GM23338 (cell line): Measurements from ENCODE around the gene PHYHIPL. TPM values are rescaled to one million over a fixed set of nuclear protein-coding genes. Genes with fewer than 3 reads are reported as not detected.

Experiments
- REST ChIP-seq: IDR thresholded peaks from one replicate; pipeline ENCODE4 v1.6.1; 2018; ENCODE audit warnings: antibody characterized with exemption; ENCODE audit not compliant: unreplicated experiment
- ZNF331 ChIP-seq: fragments of 250-450 bp; sonication (Bioruptor Pico); IDR thresholded peaks from 2 replicates; pipeline ENCODE4 v1.5.0; 2020; ENCODE audit warnings: low read depth, mild to moderate bottlenecking, moderate library complexity
- ZNF462 ChIP-seq: fragments of 250-450 bp; sonication (Bioruptor Pico); IDR thresholded peaks from 2 replicates; pipeline ENCODE4 v1.5.0; 2020; ENCODE audit warnings: mild to moderate bottlenecking, moderate library complexity
- polyA plus RNA-seq: library from polyadenylated mRNA; unstranded; fragments of >200 nt; fragmentation: Nextera tagmentation; extraction: Ambion mirVana; gene quantifications from 2 replicates; pipeline ENCODE4 v1.2.1, GENCODE V29; 2016
- total RNA-seq: library from RNA; depleted of rRNA; stranded (reverse); fragments of >200 nt; shearing (Covaris generic); gene quantifications from 2 replicates; pipeline ENCODE4 v1.2.3, GENCODE V29; 2014

PHYHIPL gene
- total and polyA plus RNA-seq, 2 experiments from 2014 or later, result 0.24 to 0.27 TPM

- TF ChIP-seq ZNF462 (CRISPR knock-in tag) (no peak), REST (no peak), ZNF331 (no peak)
Observed at GRCh38 chr10:59175538-59176240, 754 bp upstream of the PHYHIPL start (continued).
